GM19238 (cell line): ENCODE results near the gene EPC1.
A peak's percentile ranks its signal among the peaks of the same experiment; 100 is the strongest.
"Not testable (repeated sequence)": the region's sequence is repeated elsewhere in the genome, so short reads cannot be mapped to it uniquely, and the experiment has no call there.

Experiments used
- DNase-seq: peaks from one replicate; pipeline ENCODE4 v3.0.0; 2011; ENCODE audit warnings: low spot score; ENCODE audit not compliant: insufficient read length

EPC1 gene

DNA sequence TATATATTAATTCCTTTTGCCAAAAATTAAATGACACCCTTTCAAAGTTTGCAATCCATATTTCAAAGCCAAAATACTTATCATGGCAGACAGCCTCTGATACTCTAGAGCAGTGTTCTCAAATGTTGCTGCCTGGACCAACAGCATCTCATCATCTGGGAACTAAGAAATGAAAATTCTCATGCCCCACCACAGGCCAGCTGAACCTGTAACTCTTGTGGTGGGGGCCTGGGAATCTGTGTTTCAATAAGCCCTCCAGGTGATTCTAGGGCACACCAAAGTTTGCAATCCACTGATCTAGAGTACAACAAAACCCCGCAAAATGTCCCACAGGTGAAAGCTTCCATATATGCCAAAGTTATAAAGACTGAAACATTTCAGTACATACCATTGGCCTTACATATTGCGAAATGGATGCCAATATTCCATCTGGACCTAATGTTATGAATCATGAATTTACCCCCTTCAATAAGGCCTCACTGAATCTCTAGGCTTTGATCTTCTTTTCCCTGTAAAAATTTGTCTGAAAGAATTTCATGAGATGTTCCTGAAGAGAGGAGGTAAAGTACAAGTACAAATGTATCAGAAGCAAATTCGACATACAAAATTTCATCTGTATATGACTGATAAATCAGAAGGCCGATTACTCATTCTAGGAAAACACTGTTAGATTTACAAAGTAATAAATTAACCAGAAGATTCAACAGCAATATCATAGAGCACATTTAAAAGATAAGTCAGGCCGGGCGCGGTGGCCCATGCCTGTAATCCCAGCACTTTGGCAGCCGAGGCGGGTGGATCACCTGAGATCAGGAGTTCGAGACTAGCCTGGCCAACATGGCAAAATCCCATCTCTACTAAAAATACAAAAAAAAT, 25.3 kb upstream of the EPC1 start:
- DNase-seq = no peak

DNA sequence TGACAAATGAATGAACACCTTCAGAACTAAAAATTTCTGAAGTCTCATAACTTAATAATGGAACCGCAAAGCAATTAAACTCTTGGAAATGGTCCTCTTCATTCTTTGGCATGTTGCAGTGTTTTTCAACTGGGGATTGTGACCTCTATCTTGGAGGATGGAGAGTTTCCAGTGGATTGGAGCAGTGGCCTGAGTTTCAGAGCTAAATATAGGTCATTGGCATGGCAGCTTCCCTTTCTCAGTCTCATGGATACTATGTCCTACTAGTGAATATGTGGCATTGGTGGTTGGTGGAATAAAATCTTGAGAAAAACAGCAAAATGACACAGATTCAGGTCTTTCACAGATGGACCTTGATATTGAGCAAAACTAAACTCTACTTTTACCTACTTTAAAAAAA, 24.1 kb upstream of the EPC1 start:
- DNase-seq = no peak

DNA sequence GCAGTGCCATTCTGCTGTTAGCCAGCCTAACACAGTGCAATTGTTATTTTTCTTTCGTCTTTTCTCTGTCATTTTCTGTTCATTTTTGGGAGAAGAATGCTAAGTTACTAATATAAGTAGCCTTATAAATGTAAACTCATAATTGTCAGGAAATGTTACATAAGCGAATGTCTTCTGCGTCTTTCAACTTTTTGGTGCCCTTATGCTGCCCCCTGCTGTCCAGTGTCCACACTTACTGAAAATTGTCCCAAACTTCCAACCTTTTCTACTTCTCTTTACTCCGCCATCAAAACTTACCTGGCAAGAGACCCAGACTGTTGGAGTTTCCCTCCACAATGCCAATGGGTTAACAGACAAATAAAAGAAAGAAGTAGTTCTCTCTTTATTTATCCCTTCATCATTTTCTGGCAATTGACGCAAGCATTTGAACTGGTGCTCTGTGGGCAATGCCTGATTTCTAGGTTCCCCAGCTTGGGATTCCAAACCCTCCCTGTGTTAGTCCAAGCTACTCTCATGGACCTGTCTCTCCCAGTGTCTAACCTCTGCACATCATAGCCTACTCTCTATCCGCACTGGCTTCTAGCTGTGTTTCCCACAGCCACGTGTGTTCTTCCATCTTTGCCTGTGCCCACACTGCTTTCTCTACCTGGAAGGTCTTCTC, 21.0 kb upstream of the EPC1 start:
- DNase-seq = no peak

DNA sequence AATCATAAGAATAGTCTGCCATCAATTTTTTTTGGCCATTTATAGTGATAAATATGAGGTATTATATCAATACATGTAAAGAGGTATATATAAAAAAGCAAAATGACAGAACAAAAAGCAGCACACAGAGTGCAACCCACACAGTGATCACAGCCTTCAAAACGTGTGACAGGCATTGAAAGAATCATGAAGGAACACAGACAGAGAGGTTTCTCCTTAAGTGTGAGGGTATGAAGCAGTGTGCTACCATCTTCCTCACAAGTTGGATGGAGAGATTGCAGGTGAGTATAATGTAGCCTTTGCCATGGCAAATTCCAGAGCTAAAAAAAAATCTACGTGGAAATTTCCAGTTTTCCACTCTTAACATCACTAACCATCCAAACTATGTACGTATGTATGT, 19.6 kb upstream of the EPC1 start:
- no peak for DNase-seq

DNA sequence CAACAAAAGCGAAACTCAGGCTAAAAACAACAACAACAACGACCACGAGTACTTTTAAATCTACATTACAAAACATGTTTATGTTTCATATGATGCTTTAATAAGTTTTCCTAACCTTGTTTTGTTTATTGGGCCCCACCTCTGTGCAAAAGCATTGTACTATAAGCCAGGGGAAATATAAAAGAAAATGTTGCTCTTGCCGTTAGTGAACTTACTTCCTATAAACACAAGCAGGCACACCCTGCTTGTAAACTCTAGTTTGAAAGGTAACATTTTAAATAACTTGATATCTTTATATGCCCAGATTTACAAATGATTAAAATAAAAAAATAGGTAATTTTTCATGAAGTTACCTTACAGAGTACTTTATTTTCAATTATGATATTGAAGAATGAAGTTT, 19.2 kb upstream of the EPC1 start:
- DNase-seq = no peak

DNA sequence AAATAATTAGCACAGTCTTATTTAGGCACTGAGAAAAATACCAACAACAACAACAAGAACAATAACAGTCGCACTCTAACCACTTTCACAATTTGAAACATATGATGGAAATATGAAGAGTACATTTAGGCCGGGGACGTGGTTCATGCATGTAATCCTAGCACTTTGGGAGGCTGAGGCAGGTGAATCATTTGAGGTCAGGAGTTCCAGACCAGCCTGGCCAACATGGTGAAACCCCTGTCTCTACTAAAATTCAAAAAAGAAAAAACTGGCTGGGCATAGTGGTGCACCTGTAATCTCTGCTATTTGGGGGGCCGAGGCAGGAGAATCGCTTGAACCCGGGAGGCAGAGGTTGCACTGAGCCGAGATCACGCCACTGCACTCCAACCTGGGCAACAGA, 18.4 kb upstream of the EPC1 start:
- not testable (repeated sequence) for DNase-seq

DNA sequence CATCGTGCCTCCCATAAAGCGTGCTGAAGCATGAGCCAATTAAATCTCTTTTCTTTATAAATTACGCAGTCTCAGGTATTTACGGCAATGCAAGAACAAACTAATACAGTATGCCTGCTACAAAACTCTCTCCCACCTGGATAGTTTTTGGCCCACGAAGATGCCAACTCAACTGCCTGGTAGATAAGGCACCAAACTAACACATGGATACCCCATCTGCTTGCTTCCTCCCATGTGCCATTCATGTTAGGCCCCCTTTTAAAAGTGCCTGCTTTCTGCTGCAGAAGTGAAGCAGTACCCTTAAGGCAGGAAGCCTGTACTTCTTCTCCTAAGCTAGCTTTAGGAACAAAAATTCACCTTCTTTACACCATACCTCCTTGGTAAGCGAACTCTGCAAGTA, 15.6 kb upstream of the EPC1 start:
- no peak for DNase-seq

DNA sequence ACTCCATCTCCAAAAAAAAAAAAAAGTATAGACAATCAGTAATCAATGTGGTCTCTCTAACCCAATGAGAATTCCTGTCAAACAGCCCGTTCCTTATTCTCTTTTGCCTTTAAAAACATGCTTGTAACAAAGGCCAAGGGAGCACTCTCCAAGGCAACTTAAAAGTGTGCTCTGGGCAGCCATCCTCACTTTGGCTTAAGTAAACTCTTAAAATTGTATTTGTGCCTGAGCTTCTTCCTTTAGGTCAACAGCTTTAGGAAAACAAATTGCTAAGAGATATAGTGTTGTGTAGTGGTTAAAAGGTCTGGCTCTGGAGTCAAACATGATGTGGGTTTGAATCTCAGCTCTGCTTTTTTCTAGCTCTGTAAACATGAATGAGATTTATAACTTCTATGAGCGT, 13.9 kb upstream of the EPC1 start:
- DNase-seq = no peak

DNA sequence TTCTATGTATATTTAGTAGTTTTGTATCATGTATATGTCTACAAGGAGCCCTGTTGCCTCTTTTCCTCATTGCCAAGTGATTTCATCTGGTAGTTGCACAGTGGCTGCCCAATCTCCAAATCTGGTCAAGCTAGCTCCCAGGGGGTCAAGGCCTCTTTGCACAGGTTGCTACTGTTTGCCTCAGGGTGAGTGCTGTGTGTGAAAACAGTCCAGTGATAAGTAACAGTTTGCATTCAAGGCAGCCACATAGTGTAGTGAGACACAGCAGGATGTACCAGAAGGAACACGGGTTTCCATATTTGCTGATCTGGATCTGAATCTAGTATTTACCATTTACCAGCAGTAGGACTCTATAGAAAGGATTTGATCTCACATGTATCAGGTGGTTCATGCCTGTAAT, 13.3 kb upstream of the EPC1 start:
- no peak for DNase-seq

DNA sequence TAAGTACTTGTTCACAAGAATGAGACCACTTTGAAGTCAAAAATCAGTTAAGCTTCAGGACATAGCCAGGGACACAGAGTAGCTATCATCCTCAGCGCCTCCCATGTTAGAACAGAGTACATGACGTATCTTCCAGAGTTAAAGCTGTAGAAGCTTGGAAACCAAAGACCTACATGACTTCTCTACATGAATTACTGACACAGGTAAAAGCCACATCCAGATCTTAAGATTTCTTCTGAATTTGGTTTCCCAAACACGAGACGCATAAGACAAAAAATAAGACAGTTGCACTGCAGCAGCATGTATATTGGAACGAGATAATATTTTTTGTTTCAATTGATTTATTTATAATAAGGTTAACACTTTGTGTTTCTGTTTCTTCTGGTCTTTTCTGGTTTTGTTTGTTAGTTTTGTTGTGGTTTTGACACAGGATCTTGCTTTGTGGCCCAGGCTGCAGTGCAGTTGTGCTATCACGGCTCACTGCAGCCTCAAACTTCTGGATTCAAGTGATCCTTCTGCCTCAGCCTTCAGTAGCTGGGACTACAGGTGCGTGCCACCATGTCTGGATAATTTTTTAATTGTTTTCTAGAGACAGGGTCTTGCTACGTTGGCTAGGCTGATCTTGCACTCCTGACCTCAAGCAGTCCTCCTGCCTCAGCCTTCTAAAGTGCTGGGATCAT, 10.2 kb upstream of the EPC1 start:
- no peak for DNase-seq

DNA sequence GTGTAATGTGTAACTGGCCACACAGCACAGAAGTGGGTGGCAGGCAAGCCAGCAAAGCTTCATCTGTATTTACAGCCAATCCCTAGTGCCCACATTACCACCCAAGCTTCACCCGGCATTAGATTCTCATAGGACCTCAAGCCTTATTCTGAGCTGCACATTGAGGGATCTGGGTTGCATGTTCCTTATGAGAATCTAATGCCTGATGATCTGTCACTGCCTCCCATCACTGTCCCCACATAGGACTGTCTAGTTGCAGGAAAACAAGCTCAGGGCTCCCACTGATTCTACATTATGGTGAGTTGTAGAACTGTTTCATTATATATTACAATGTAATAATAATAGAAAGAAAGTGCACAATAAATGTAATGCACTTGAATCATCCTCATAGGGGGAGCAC, 7.7 kb upstream of the EPC1 start:
- not testable (repeated sequence) for DNase-seq

DNA sequence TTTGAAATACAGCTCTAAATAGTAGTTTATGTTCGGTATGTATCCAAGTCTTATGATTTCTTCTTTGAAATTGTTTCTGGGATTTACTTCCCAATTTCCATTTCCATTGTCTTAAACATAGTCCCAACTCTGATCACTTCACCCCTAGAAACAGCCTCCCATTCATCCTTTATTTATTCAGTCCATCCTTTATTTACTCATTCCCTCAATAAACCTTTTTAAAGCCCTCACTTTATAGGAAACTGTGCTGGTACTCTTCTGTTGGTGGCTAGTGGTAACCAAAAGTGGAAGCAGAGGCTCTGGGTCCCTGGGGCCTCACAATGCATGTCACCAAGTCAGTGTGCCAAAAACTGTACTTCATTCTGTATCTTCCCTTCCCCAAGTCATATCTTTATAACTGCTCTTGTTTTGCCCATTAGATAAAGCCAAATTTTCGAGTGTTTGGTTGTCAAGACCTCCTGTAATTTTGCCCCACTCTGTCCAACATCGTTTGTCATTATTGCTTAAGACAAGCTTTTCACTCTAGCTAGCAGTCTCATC, 3.9 kb upstream of the EPC1 start:
- DNase-seq = no peak

DNA sequence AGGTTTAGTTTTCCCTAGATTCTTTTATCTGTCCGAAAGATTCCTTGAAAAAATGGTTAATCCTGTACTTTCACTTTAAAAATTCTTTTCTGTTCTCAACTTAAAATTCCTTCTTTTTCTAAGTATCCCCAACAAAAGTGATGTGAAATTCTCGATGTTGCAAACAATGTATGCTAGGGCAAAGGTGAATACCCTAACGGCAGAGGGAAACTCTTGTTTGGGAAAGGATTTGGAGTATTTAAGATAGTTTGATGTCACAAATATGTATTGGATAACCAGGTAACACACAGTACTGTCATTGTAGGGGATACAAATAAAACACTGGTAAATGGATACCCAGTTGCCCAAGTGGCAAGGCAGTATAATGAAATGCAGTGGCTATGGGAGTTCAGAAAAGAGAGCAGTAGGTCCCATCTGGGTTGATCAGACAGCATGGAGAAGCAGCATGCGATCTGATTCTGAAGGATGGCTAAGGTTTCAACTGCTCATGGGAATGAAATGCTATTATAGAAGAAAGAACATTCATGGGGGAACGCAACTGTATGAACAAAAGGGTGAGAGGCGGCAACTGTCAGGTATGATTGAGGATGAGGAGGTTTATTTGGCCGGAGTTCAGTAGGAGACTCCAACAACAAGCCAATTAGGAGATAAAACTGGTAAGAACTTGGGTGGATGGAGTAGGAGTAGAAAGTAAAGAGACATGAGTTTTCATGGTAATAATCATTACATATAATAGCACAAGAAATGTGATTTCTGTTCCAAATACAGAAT, 3.2 kb upstream of the EPC1 start:
- no peak for DNase-seq

DNA sequence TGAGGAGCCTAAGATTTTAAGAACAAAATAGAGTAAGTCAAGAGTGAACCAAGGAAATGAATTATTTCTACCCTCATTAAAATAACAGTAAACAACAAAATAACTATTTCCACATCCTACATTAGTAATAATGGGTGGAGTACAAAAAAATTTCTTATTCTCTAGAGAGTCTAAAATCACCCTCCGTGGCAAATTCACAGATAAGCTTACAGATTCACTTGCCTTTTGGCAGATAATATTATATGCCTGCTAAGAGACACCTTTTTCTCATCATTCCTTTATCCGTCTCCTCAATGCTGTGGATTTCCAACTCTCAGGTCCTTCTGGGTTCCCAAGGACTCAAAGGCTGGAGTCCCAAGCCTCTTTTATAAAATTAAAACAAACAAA, 2.2 kb upstream of the EPC1 start:
- DNase-seq = no peak

DNA sequence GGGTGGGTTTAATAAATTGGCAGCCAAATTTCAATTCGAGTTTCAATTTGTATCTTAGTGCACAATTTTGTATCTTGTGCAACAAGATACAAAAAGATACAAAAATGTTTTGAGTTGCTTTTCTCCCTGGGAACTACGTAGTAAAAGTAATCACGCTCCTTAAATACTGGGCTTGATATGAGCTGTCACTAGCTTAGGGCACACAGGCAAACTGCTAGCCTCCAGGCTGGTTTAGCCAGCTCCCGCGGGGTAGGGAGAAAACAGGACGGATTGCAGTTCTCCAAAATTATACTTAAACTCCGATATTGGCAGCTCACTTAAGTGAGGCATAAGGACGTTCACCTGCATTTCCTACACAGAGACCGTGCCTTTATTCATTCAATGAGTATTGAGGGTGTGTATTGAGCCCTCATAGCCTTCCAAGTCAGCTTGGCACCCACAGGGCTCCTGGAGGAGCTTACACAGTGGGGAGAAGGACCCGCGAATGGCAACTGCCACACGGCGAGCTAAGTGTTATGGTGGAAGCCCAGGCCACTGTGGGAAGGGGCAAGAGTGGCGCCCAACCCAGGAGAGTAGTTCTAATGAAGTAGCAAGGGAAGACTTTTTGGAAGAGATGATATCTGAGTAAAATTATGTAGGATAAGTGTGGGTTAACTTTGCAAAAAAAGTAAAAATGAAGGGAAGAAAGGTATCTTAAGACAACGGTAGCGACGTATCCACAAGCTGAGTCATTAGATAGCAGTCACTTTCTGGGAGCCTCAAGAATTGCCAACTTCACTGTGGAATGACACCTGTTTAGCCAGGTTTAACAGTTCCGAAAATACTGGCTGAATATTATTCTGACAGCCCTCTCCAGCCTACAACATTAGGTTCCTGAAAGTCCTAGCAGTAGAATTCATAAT, 1.6 kb upstream of the EPC1 start:
- DNase-seq = no peak

DNA sequence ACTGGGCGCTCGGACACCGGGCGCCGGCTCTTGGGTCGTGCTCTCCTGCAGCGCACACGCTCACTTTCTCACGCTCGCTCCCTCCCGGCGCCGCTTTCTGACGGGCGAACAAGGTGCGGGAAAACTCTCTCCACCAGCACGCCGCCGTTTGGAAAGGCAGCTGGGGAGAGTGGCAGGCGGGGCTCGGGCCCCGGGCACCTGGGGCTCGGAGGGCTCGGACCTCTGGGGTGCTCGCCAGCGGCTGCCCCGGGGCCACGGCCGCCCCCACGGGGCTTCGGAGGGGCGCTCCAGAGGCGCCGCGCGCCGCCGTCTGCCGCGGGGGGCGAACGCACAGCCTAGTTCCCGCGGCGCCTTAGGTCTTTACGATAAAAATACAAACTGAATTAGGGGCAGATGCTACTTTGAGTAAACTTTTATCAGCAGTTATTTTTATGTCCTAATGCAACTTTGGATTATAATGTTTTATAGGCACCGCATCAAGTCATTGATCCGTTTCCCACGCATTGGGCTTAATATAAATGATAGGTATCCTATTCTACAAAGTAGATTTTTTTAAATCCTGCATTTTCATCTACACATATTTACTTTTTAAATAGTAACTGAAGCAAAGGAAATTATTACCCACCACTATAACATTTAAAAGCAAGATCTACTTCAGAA, 535 bp upstream of the EPC1 start:
- DNase-seq = no peak

DNA sequence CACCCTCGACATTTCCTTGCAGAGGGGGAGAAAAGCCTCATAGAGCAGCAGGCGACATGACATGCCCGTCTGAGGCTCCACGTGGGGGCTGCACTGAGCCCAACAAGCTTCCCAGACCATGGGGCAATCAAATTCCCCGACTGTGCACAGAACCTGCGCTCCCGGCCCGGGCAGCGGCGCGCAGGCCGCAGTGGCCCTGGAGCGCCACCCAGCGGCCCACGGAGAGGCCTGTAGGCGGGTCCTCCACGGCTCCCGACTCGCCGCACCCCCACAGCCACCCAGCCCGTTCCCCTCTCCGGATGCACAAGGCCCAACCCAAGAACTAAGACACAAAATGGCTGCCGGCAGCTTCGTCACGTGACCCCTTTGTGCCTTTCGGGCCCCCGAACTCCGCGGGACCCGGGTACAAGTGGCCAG, 816 bp downstream of the EPC1 start:
- DNase-seq = peak; percentile 89

DNA sequence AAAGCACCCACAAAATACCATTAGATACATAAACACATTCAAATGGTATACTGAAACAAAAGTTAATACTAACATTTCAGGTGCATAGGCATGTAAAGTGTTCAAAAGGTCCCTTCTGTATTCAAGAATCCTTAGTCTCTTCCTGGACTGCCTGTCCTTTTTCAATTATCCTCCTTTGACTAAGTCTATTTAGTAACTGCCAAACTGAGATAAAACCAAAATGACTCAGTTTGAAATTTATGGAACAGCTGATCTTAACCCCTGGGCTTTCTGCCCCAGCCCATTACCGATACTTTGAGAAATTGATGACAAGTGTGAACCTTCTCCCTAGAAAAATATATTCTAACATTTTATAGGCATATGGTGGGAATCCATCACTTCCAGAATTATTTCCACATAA, 5.4 kb downstream of the EPC1 start:
- DNase-seq = no peak

DNA sequence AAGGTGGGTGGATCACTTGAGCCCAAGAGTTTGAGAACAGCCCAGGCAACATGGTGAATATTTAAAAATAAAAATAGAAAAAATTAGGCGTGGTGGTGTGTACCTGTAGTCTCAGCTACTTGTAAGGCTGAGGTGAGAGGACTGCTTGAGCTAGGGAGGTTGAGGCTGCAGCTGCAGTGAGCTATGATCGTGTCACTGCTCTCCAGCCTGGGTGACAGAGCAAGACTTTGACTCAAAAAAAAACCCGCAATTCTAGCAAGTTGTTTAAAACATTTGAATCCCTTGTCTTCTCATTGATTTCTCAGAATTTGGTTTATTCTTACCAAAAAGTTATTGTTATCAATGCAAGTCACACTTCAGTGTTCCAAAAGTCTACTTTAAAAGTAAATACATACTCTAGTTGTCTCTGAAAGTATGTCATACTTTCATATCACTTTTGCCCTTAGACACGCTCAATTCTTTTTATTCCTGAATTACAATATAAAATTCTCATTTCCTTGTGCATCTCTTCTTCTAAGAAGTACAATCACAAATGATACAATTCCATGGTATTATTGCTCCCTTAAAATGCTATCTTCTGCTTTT, 6.3 kb downstream of the EPC1 start:
- no peak for DNase-seq

DNA sequence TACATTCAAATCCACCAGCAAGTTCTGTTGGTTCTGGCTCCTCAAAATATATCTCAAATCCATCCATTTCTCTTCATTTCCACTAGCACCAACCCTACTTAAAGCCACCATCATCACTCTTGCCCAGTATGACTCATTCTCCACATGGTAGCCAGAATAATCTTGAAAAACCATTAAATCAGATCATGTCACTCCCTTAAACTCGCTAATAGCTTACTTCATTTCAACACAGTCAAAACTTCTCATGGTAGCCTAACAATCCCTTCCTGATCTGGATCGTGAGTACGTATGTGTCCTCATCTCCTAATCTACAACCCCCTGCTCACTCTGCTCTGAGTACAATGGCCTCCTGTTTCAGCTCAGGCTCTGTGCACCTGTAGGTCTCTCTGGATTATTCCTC, 8.7 kb downstream of the EPC1 start:
- no peak for DNase-seq
